ENCODE results near the gene PTPRM.

PTPRM gene

GRCh38 chr18:7817575-7818230 is 250.6 kb downstream of the PTPRM start:
- DNase-seq, result no peak

- no peak for DNase-seq
Observed at GRCh38 chr18:7821784-7822183, 254.7 kb downstream of the PTPRM start.

- DNase-seq, result no peak
Observed at GRCh38 chr18:7822435-7823331, 255.6 kb downstream of the PTPRM start.

- no peak for DNase-seq
Observed at GRCh38 chr18:7824970-7825369, 257.9 kb downstream of the PTPRM start.

- no peak for DNase-seq
Observed at GRCh38 chr18:7830468-7830867, 263.4 kb downstream of the PTPRM start.

GRCh38 chr18:7839548-7839947 is 272.4 kb downstream of the PTPRM start:
- DNase-seq, result no peak

GRCh38 chr18:7840411-7840810 is 273.3 kb downstream of the PTPRM start:
- no peak for DNase-seq

- no peak for DNase-seq
Observed at GRCh38 chr18:7844017-7844416, 276.9 kb downstream of the PTPRM start.

- DNase-seq, result no peak
Observed at GRCh38 chr18:7844418-7844817, 277.3 kb downstream of the PTPRM start.

- no peak for DNase-seq
Observed at GRCh38 chr18:7846335-7846734, 279.2 kb downstream of the PTPRM start.

GRCh38 chr18:7847357-7848053 is 280.4 kb downstream of the PTPRM start:
- no peak for DNase-seq

- DNase-seq, result no peak
Observed at GRCh38 chr18:7848054-7848412, 280.9 kb downstream of the PTPRM start.

GRCh38 chr18:7850446-7850845 is 283.3 kb downstream of the PTPRM start:
- no peak for DNase-seq

- no peak for DNase-seq
Observed at GRCh38 chr18:7855028-7855427, 287.9 kb downstream of the PTPRM start.

- no peak for DNase-seq
Observed at GRCh38 chr18:7855671-7856070, 288.6 kb downstream of the PTPRM start.

- no peak for DNase-seq
Observed at GRCh38 chr18:7856116-7856515, 289.0 kb downstream of the PTPRM start.

GRCh38 chr18:7856733-7857132 is 289.6 kb downstream of the PTPRM start:
- no peak for DNase-seq

- no peak for DNase-seq
Observed at GRCh38 chr18:7857562-7857961, 290.4 kb downstream of the PTPRM start.

- DNase-seq, result no peak
Observed at GRCh38 chr18:7859122-7859521, 292.0 kb downstream of the PTPRM start.

GRCh38 chr18:7870266-7870665 is 303.1 kb downstream of the PTPRM start:
- DNase-seq, result no peak

- DNase-seq, result no peak
Observed at GRCh38 chr18:7870855-7871254, 303.7 kb downstream of the PTPRM start.

GRCh38 chr18:7871560-7872456 is 304.7 kb downstream of the PTPRM start:
- no peak for DNase-seq

GRCh38 chr18:7872569-7872968 is 305.5 kb downstream of the PTPRM start:
- no peak for DNase-seq
